ENCODE data around the gene LYG1. TPM values are rescaled to one million over a fixed set of nuclear protein-coding genes. Genes with fewer than 3 reads are reported as not detected.
"Not testable (repeated sequence)": the region's sequence is repeated elsewhere in the genome, so short reads cannot be mapped to it uniquely, and the experiment has no call there.

Gene LYG1
- total RNA-seq, 1 donor from 2014 or later = 0.52 TPM

DNA sequence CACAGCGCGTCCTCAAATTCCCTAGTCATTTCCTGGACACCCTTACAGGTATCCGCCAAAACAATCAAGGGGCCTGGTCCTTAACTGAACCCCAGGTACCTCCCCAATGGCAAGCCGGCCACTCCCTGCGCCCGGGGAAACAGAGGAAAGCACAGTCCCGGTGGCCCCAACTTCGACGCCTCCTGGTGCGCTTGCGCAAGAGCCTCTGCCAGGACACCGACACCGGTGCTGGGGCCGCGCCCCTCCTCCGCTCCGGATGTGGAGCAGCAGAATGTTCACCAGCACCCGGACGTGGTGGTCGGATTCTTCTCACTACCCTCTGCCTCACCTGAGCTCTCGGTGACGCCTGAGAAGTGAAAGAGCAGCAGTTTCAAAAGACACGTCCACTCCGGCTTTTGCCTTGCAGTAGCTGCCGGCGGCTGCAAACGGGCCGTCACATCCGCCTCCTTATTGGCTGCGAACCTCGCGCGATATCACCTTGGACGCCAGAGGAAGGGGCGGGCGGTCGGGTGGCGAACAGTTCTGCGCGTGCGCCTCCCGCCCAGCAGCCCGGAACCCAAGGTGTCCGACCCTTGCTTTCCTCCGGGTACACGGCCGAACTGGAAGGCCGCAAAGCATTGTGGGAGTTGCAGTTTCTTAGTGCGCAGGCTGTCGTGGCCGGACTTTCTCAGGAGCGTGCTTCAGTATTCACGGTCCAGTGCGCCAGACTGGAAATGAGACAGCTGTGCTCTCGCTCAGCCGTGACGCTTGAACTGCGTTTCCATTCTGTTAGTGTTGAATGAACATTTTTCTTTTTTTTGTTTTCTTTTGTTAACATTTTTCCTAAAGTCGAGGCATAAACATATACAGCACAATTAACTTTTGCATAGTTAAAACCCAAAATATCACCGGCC is 35.2 kb upstream of the LYG1 start, which contains the start of gene TXNDC9:
TSS of gene TXNDC9 (minus strand) at position 423 of the 893 bp plus-strand sequence. CDS start 3,123 bp downstream, outside the sequence.
- peaks cover 5 to 23% (median 19%) of the 10 kb centered on the region in 3 donors for H3K4me1 ChIP-seq (ENCODE audit: control insufficient read depth in 3 of 3, insufficient read depth in 3 of 3, low read length in 3 of 3)

GRCh38 chr2:99325384-99325783 is 24.4 kb upstream of the LYG1 start:
- Histone ChIP-seq H3K36me3 (ENCODE audit: control insufficient read depth in 3 of 3, insufficient read depth in 3 of 3, low read length in 3 of 3) (peaks cover 26 to 59% (median 59%) of the 10 kb centered on the region in 3 donors), H3K9ac (ENCODE audit: low read depth in 1 of 3, low read length in 3 of 3) (no peak overlapping the region), H3K9me3 (ENCODE audit: control insufficient read depth in 3 of 3, low read length in 3 of 3) (no peaks in the 10 kb centered on the region), H3K27me3 (ENCODE audit: control insufficient read depth in 3 of 3, insufficient read depth in 3 of 3, low read length in 3 of 3) (no peaks in the 10 kb centered on the region), H3K4me1 (ENCODE audit: control insufficient read depth in 3 of 3, insufficient read depth in 3 of 3, low read length in 3 of 3) (no peaks in the 10 kb centered on the region), H3K4me3 (ENCODE audit: low read length in 3 of 3) (no peak overlapping the region), H3K27ac (ENCODE audit: low read depth, low read length) (no peak overlapping the region)

More for the DNA sequence above, 35.2 kb upstream of the LYG1 start, which contains the start of gene TXNDC9:
- H3K9ac ChIP-seq (ENCODE audit: low read depth in 1 of 3, low read length in 3 of 3) = peak within 1 kb of the TSS; percentile 93 to 96 (median 95)
- H3K4me3 ChIP-seq (ENCODE audit: low read length in 3 of 3) = peak within 1 kb of the TSS; percentile 97 to 98 (median 98)
- peak within 1 kb of the TSS; percentile 95 for H3K27ac ChIP-seq (ENCODE audit: low read depth, low read length)
- H3K36me3 ChIP-seq (ENCODE audit: control insufficient read depth in 3 of 3, insufficient read depth in 3 of 3, low read length in 3 of 3) = peaks cover 5 to 14% (median 11%) of the 10 kb centered on the region in 3 donors
- no peaks in the 10 kb centered on the region for H3K9me3 ChIP-seq (ENCODE audit: control insufficient read depth in 3 of 3, low read length in 3 of 3)
- no peaks in the 10 kb centered on the region for H3K27me3 ChIP-seq (ENCODE audit: control insufficient read depth in 3 of 3, insufficient read depth in 3 of 3, low read length in 3 of 3)

DNA sequence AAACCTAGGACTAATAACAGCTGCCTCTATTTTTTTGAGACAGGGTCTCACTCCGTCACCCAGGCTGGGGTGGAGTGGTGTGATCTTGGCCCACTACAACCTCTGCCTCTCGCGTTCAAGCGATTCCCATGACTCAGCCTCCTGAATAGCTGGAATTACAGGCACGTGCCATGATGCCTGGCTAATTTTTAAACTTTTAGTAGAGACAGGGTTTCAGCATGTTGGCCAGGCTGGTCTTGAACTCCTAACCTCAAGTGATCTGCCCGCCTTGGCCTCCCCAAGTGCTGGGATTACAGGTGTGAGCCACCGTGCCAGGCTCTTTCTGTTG is 16.8 kb upstream of the LYG1 start:
- not testable (repeated sequence) for H3K4me1 ChIP-seq (ENCODE audit: control insufficient read depth in 3 of 3, insufficient read depth in 3 of 3, low read length in 3 of 3); H3K4me3 ChIP-seq (ENCODE audit: low read length in 3 of 3); H3K9ac ChIP-seq (ENCODE audit: low read depth in 1 of 3, low read length in 3 of 3); H3K27me3 ChIP-seq (ENCODE audit: control insufficient read depth in 3 of 3, insufficient read depth in 3 of 3, low read length in 3 of 3); H3K9me3 ChIP-seq (ENCODE audit: control insufficient read depth in 3 of 3, low read length in 3 of 3); H3K27ac ChIP-seq (ENCODE audit: low read depth, low read length)
- H3K36me3 ChIP-seq (ENCODE audit: control insufficient read depth in 3 of 3, insufficient read depth in 3 of 3, low read length in 3 of 3) = peaks cover 6 to 40% (median 34%) of the 10 kb centered on the region in 3 donors

DNA sequence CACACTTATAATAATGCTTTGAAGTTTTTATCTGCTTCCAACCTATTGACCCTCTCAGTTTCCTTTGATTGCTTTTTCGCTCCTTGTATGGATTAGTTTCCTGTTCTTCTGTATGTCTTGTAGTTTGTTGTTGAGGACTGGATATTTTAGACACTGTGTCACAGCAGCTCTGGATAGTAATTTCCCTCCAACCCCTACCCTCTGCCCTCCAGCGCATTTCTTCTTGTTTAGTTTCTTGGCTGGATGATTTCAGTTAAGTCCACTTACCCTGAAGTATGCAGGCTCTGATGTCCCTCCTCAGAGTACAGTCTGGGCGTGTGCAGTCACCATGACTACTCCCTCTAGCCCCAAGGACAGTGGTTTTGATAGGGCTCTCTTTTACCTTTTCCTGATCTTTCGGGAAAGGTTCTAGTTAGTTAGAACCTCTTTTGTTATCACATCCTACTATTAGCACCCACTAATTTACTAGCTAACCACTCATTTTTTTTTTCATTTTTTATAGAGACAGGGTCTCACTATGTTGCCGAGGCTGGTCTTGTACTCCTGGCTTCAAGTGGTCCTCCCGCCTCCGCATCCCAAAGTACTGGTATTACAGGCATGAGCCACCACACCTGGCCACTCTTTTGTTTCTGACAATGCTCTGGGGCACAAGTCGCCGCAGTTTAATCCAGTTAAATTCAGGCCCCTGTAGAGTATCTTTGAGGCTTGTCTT is 16.3 kb upstream of the LYG1 start:
- peaks cover 6 to 37% (median 31%) of the 10 kb centered on the region in 3 donors for H3K36me3 ChIP-seq (ENCODE audit: control insufficient read depth in 3 of 3, insufficient read depth in 3 of 3, low read length in 3 of 3)
- no peak overlapping the region for H3K4me3 ChIP-seq (ENCODE audit: low read length in 3 of 3)

DNA sequence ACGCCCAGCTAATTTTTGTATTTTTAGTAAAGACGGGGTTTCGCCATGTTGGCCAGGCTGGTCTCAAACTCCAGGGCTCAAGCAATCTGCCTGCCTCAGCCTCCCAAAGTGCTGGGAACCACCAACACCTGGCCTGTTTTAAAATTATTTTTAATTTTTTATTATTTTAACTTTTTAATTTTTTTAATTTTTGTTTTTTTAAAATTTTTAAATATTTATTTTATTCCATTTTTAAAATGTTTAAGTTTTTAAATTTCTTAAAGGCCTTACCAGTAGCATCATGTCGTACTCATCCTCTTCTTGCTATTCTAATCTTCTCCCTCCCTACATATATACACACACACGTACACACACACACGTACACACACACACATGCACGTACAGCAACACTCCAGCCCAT is 1.4 kb downstream of the LYG1 start:
- peaks cover 9 to 20% (median 18%) of the 10 kb centered on the region in 3 donors for H3K36me3 ChIP-seq (ENCODE audit: control insufficient read depth in 3 of 3, insufficient read depth in 3 of 3, low read length in 3 of 3)
- H3K4me1 ChIP-seq (ENCODE audit: control insufficient read depth in 3 of 3, insufficient read depth in 3 of 3, low read length in 3 of 3) = no peaks in the 10 kb centered on the region
- no peaks in the 10 kb centered on the region for H3K27me3 ChIP-seq (ENCODE audit: control insufficient read depth in 3 of 3, insufficient read depth in 3 of 3, low read length in 3 of 3)
- no peaks in the 10 kb centered on the region for H3K9me3 ChIP-seq (ENCODE audit: control insufficient read depth in 3 of 3, low read length in 3 of 3)
- H3K27ac ChIP-seq (ENCODE audit: low read depth, low read length) = no peak overlapping the region
- H3K9ac ChIP-seq (ENCODE audit: low read depth in 1 of 3, low read length in 3 of 3) = no peak overlapping the region
- H3K4me3 ChIP-seq (ENCODE audit: low read length in 3 of 3) = no peak overlapping the region

More for the DNA sequence above, 16.3 kb upstream of the LYG1 start:
- H3K27ac ChIP-seq (ENCODE audit: low read depth, low read length) = no peak overlapping the region
- H3K9me3 ChIP-seq (ENCODE audit: control insufficient read depth in 3 of 3, low read length in 3 of 3) = no peaks in the 10 kb centered on the region
- no peaks in the 10 kb centered on the region for H3K4me1 ChIP-seq (ENCODE audit: control insufficient read depth in 3 of 3, insufficient read depth in 3 of 3, low read length in 3 of 3)
- H3K27me3 ChIP-seq (ENCODE audit: control insufficient read depth in 3 of 3, insufficient read depth in 3 of 3, low read length in 3 of 3) = no peaks in the 10 kb centered on the region
- no peak overlapping the region for H3K9ac ChIP-seq (ENCODE audit: low read depth in 1 of 3, low read length in 3 of 3)

DNA sequence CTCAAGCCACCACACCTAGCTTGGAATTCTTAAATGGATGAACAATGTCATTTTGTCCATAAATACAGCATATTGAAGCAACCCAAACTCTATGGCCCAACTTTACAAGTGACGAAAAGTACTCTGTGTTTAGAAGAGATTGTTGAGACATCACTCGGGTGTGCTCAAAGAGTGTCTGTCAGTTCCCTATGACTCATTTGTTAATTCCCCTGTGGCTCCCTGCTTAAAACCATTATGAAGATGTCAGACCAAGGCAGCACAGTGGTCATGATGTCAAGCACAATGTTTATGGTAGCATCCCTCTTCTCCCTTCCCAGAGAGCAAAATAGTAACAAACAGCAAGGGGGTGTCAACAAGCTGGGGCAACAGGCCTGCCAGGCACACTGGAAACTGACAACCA is 3.0 kb downstream of the LYG1 start:
- Histone ChIP-seq H3K9me3 (ENCODE audit: control insufficient read depth in 3 of 3, low read length in 3 of 3) (no peaks in the 10 kb centered on the region), H3K27ac (ENCODE audit: low read depth, low read length) (no peak overlapping the region), H3K4me1 (ENCODE audit: control insufficient read depth in 3 of 3, insufficient read depth in 3 of 3, low read length in 3 of 3) (no peaks in the 10 kb centered on the region), H3K9ac (ENCODE audit: low read depth in 1 of 3, low read length in 3 of 3) (no peak overlapping the region), H3K27me3 (ENCODE audit: control insufficient read depth in 3 of 3, insufficient read depth in 3 of 3, low read length in 3 of 3) (no peaks in the 10 kb centered on the region), H3K4me3 (ENCODE audit: low read length in 3 of 3) (no peak overlapping the region), H3K36me3 (ENCODE audit: control insufficient read depth in 3 of 3, insufficient read depth in 3 of 3, low read length in 3 of 3) (peaks cover 9 to 12% (median 12%) of the 10 kb centered on the region in 3 donors)

DNA sequence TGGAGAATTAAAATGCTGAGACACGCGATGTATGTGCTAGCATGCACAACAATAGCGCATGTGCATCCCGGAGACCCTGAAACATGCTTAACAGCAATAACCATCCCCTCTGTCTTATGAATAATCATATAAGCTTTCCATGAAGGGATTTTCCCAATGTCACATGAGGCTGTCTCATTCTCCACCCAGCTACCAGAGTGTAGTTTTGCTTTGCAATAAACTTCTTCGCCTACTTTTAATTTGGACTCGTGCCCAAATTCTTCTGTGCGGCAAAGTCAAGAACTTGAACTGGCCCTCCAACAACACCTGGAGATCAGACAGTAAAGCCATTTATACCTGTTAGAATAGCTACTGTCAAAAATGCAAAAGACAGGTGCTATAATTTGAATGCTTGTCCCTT is 15.5 kb downstream of the LYG1 start:
- Histone ChIP-seq H3K36me3 (ENCODE audit: control insufficient read depth in 3 of 3, insufficient read depth in 3 of 3, low read length in 3 of 3) (peaks cover 15 to 27% (median 16%) of the 10 kb centered on the region in 3 donors), H3K9me3 (ENCODE audit: control insufficient read depth in 3 of 3, low read length in 3 of 3) (no peaks in the 10 kb centered on the region), H3K4me1 (ENCODE audit: control insufficient read depth in 3 of 3, insufficient read depth in 3 of 3, low read length in 3 of 3) (no peaks in the 10 kb centered on the region), H3K27me3 (ENCODE audit: control insufficient read depth in 3 of 3, insufficient read depth in 3 of 3, low read length in 3 of 3) (no peaks in the 10 kb centered on the region), H3K27ac (ENCODE audit: low read depth, low read length) (no peak overlapping the region), H3K9ac (ENCODE audit: low read depth in 1 of 3, low read length in 3 of 3) (no peak overlapping the region), H3K4me3 (ENCODE audit: low read length in 3 of 3) (no peak overlapping the region)

- no peaks in the 10 kb centered on the region for H3K9me3 ChIP-seq (ENCODE audit: control insufficient read depth in 3 of 3, low read length in 3 of 3)
Observed at GRCh38 chr2:99279969-99280695, 20.9 kb downstream of the LYG1 start.

DNA sequence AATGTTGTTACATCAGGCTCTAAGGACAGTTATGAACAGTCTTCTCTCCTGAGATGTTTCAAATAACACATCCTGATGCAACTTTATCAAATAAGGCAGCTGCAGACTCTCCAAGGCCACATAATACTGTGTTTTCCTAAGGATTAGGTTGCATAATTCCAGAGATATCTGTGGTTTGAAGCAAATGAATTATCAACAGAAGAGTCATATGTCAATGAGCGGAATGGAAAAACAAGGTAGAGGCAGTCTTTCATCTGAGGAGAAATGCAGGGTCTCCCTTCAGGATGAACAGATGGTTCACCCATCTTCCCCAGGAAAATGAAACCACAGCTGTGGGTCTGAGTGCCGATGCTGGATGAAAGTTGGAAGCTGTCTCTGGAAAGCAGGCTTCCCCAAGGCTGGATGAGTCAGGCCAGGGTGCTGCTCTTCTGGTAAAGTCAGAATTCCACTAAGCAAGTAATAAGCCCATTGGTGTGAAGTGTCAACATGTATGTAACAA is 22.2 kb downstream of the LYG1 start:
- peaks cover 0 to 3% (median 0%) of the 10 kb centered on the region in 3 donors for H3K9me3 ChIP-seq (ENCODE audit: control insufficient read depth in 3 of 3, low read length in 3 of 3)
- H3K4me1 ChIP-seq (ENCODE audit: control insufficient read depth in 3 of 3, insufficient read depth in 3 of 3, low read length in 3 of 3) = peaks cover 0 to 2% (median 0%) of the 10 kb centered on the region in 3 donors
- no peak overlapping the region for H3K27ac ChIP-seq (ENCODE audit: low read depth, low read length)
- H3K4me3 ChIP-seq (ENCODE audit: low read length in 3 of 3) = no peak overlapping the region
- H3K27me3 ChIP-seq (ENCODE audit: control insufficient read depth in 3 of 3, insufficient read depth in 3 of 3, low read length in 3 of 3) = no peaks in the 10 kb centered on the region
- peaks cover 0 to 10% (median 4%) of the 10 kb centered on the region in 3 donors for H3K36me3 ChIP-seq (ENCODE audit: control insufficient read depth in 3 of 3, insufficient read depth in 3 of 3, low read length in 3 of 3)
- no peak overlapping the region for H3K9ac ChIP-seq (ENCODE audit: low read depth in 1 of 3, low read length in 3 of 3)

More at GRCh38 chr2:99279969-99280695, 20.9 kb downstream of the LYG1 start:
- Histone ChIP-seq H3K36me3 (ENCODE audit: control insufficient read depth in 3 of 3, insufficient read depth in 3 of 3, low read length in 3 of 3) (peaks cover 12 to 21% (median 12%) of the 10 kb centered on the region in 3 donors), H3K4me1 (ENCODE audit: control insufficient read depth in 3 of 3, insufficient read depth in 3 of 3, low read length in 3 of 3) (peaks cover 0 to 2% (median 0%) of the 10 kb centered on the region in 3 donors), H3K27me3 (ENCODE audit: control insufficient read depth in 3 of 3, insufficient read depth in 3 of 3, low read length in 3 of 3) (no peaks in the 10 kb centered on the region), H3K4me3 (ENCODE audit: low read length in 3 of 3) (no peak overlapping the region), H3K9ac (ENCODE audit: low read depth in 1 of 3, low read length in 3 of 3) (no peak overlapping the region), H3K27ac (ENCODE audit: low read depth, low read length) (no peak overlapping the region)
